Medulla oblongata (tissue), 1 donor: ENCODE results near the gene RASGEF1C.
A peak's percentile ranks its signal among the peaks of the same experiment; 100 is the strongest.

Experiments used
- DNase-seq: peaks from one replicate; pipeline ENCODE4 v3.0.0-alpha.2; 2015; ENCODE audit errors: extremely low spot score

The RASGEF1C gene

DNA sequence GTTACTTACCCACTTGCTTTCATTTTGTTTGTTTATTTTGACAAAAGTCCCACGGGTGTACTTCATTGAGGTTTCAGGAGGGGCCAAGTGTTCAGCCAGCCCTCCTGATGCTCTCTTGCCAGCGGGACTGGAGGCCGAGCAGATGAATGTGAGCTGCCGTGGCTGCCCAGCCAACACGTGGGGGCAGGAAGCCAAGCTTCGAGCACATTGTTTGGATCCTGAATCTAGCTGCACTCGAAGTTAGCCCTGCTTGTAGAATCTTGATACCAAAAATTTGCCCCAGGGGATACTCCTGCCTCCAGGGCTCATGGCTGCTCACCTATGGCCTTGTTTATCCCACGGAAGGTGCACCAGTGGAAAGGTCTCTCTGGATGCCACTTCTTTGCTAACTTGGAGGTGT, 49.3 kb downstream of the RASGEF1C start:
- DNase-seq, result no peak

DNA sequence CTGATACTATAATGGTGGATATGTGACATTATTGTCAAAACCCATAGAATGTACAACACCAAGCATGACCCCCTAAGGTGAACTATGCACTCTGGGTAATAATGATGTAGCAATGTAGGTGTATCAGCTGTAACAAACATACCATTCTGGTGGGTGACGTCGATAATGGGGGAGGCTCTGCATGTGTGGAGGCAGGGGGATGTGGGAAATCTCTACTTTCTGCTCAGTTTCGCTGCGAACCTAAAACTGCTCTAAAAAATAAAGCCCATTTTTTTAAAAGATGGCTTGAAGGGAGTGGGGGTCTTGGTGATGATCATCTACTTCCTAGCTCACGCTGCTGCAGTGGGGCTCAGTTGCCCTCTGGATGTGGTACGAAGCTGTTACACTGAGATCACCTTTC, 51.1 kb downstream of the RASGEF1C start:
- no peak for DNase-seq

DNA sequence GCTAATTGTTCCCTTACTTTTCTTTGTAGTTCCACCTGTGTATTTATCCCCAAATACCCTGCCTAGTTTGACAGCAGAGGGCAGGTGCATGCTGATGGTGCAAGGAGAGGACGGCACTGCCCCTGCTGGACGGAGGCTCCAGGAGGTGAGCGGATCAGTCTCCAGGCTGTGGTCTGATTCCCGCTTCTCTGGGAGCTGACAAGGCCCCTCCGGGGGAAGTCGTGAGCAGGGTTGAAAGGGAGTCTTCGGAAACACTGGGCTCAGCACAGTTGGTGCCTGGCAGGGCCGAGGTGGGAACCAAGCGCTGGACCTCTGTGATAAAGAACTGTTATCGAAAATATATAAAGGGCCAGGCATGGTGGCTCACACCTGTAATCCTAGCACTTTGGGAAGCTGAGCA, 52.9 kb downstream of the RASGEF1C start:
- no peak for DNase-seq

DNA sequence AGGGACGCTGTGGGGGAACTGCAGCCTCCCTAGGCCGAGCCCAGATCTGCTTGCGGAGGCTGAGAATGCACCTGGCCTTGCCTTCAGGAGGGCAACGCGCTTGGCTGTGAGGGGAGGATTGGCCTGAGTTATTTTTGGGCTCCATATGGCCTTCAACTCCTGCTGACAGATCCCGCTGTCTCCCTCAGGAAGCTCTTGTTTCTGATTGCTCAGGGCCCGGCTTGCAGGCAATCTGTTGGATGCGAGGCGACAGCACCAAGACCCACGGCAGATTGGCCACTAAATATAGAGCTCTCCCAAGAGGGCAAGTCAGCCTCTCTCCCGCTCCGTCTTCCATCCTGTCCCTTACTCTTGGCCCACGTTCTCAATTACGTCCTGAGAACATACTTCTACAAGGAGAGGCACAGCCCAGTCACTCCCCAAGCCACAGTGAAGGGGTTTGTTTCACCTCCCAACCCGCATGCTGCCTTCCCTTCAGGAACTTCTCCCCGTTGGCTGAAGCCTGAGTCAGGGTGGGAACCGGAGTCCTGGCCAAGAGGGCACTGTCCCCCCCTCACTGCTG, 53.6 kb downstream of the RASGEF1C start:
- no peak for DNase-seq

DNA sequence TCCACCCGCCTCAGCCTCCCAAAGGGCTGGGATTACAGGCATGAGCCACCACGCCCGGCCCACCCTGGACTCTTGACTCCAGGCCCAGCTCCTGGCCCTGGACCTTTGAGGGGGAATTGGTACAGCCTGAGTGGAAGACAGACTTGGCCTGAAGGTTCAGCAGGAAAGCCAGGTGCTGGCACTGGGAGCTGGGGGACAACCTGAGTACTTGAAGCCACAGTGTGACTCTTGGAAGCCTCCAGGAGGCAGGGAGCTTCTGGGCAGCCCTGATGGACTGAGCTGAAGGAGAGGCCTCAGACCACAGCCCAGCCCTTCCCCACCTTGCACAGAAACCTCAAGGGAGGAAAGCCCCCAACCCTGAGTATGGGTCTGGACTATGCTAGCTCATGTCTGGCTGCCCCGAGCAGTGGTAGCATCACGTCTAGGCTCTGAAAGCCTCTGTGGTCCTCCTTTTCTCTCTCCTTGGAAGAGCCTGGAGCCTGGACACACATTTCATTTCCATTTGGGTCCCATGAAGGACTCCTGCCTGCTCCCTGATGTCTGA, 54.1 kb downstream of the RASGEF1C start:
- DNase-seq, result no peak

DNA sequence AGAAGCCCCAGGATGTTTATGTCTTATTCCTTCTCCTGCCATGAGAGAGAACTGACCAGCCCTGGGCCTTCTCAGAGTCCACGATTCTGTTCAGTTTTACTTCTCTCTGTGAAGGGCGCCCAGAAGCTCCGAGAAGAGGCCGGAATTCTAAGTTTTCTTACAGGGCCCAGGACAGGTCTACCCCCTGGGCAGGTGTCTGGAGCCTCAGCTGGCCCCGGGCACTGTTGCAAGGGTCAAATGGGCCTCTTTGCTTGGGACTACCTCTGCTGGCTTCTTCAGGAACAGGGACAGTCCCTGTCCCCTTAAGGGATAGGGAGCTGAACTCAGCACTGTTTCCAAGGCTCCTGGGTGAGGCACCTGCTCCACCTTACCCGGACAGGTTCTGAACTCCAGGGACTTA, 55.0 kb downstream of the RASGEF1C start:
- no peak for DNase-seq

DNA sequence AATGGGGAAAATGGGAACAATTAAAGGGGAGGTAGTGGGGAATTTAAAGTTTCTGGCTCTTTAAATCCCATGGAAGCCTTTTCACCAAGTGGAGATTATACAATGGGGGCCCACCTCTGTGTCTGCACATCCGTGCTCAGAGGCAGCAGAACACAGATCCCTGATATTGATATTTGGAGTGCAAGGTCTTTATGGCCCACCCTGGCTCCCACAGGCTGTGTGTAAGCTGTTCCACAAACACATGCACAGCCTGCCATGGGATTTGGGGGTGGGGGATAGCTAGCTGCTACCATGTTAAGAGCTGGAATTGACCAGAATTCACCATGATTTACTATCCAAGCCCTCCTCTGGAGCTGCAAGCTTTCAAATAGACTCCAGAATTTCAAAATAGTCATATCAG, 55.9 kb downstream of the RASGEF1C start:
- no peak for DNase-seq

DNA sequence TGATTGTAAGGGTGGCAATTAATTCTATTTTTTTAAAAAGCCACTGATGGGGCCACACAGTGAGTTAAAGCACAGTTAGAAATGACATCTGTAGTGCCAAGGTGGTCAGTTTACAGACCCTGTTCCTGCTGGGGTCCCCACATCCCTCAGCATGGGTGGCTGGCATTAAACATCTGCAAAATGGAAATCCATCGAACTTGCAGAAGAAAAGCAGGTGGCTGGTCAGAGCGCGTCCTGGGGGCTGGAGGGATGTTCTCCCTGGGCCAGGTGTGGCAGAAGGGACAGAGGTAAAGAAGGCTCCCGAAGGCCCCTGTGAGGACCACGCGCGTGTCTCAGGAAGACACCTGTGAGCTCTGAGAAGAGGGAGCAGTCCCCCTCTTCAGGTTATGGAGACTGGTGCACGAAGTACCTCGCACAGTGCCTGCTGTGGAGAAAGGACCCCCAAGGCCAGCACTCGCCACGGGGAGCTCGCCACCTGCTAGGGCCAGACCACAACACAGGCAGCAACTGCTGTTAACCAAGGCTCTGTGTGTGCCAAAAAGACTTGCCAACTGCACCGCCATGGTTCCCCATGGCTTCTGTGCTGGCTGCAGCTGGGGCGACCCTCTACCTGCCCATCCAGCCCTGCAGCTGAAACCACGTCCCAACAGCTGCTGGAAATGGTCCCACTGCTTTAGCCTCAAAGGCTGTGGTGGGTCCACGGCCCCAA, 65.2 kb downstream of the RASGEF1C start:
- DNase-seq, result no peak

DNA sequence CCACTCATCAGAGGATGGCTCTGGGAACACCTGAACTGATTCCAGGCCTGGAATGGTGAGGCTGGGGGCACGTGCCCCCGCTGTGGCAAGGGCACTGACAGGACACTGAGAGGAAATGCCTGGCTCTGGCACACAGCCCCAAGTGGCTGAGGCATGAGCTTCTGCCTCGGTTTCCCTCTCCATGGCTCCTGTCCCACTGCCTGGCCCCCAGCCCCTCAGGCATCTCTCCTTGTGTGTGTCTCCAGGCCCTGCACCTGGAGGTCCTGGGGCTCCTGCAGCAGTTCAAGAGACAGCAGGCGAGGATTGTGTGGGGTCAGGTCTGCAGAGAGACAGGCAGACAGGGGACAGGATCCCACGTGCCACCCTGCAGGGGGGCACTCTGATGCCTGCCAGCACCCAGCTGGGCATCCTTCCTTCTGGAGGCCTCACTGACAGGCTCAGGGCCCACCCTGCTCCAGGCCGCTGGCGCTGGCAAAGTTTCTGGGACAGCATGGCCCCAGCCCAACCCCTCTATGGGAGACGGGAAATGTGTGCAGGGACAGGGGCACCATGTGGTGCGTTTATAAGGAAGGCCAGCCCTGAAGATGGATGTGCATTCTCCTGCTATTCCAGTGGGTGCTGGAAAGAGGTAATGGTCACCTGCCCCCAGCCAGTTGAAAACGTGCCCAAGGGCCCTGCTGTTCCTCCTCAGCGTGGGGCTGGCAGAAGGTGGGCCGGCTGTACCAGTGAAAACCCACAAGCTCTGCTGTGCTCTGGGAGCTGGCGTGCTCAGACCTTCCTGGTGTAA, 66.0 kb downstream of the RASGEF1C start:
- DNase-seq, result no peak

DNA sequence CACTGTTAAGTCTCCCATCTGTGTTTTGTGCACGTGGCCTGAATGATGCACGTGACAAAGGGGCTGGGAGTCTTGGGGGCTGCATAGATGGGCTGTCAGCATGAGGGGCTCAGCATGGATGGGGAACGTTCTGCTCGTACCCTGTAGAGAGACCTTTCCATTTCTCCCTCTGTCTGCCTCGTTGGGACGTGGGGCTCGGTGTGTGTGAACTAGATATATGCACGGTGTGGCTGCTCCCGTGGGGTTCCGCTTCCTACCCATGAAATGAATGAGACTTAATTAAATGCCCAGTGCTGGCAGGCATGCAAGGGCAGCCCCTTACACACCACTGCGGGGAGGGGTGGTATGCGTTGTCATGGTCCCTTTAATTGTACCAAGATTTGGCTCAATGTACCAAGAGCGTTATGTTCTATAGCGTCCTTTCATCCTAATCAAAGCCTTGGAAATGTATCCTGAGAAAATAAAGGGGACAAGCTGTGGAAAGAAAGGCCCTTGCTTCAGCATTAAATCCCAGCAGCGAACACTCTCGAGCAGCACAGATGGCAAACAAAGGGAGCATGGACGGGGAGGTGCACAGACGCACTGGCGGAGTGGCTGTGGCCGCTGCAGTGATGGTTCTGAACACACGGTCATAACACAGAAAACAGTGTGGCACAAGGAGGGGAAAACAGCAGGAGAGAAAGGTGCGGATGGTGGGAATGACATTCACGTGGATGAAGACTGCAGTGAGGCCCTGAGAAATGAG, 66.8 kb downstream of the RASGEF1C start:
- DNase-seq, result peak; percentile 48

DNA sequence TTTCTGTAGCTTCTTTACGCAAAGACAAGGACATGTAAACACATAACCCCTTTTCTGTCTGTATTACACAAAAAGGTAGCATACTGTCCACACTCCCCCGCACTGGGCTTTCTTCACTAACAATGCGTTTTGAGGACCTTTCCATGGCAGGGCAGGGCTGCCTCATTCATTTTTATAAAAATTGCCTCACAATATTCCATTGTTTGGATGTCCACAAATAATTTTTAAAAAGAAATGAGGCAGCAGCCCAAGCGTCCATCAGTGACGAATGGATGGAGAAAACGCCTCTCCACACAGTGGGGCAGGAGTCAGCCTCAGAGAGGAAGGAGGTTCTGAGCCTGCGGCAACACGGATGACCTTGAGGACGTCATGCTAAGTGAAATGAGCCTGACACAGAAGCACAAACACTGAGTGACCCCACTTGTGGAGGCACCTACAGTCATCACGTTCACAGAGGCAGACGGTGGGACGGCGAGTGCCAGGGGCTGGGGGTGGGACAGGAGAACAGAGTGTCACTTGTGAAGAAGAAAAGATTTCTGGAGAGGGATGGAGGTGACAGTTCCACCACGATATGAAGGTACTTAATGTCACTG, 67.8 kb downstream of the RASGEF1C start:
- no peak for DNase-seq

DNA sequence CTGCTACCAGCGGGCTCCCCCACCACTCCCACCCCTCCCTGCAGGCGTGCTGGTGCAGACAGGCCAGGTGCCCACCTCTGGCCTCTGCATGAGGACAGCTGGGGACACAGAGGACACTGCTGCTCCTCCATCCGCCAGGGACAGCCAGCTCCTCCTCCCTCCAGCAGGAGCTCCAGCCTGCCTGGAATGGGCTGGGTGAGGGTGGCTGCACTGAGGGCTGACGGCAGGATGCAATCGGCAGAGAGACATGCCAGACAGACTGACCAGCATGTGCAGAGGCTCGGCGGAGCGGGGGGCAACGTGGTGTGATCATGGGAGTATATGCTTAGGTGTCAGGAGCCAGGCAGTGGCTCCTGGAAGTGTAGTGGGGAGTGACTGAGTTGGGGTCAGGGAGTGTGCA, 68.4 kb downstream of the RASGEF1C start:
- no peak for DNase-seq

DNA sequence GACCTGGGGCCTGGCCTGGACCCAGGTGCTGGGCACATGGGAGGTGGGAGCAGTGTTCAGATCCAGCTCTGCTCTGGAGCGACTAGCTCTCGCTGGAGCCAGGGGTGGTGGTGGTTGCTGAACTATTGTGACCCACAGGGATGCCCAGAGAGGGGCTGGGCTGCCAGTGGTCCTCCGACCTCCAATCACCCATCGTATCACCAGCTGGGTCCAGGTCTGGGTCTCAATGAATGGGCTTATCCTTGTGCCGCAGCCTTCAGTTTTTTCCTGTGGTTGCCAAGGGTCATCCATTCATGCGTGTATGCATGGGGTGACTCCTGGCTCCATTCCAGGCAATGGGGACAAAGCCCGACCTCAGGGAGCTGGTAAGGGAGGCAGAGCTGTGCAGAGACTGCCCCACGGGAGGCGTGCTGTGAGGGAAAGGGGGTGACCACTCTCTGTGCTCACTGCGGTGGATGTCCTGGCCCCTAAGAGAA, 68.9 kb downstream of the RASGEF1C start:
- no peak for DNase-seq

DNA sequence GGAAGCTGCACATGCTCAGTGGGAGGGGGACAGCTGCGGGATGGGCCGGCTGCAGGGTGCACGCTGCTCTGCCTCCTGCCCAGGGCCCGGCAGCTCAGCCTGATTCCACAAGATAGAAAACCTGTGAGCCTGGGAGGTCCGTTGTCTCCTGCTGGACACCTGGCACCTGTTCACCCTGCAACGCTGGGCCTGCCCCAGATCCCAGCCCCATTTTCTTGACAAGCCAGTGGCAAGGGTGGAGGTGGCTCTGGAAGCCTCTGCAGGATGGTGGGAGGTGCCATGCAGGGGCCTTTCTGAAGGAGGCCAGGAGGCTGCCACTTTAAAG, 69.3 kb downstream of the RASGEF1C start:
- DNase-seq, result no peak

DNA sequence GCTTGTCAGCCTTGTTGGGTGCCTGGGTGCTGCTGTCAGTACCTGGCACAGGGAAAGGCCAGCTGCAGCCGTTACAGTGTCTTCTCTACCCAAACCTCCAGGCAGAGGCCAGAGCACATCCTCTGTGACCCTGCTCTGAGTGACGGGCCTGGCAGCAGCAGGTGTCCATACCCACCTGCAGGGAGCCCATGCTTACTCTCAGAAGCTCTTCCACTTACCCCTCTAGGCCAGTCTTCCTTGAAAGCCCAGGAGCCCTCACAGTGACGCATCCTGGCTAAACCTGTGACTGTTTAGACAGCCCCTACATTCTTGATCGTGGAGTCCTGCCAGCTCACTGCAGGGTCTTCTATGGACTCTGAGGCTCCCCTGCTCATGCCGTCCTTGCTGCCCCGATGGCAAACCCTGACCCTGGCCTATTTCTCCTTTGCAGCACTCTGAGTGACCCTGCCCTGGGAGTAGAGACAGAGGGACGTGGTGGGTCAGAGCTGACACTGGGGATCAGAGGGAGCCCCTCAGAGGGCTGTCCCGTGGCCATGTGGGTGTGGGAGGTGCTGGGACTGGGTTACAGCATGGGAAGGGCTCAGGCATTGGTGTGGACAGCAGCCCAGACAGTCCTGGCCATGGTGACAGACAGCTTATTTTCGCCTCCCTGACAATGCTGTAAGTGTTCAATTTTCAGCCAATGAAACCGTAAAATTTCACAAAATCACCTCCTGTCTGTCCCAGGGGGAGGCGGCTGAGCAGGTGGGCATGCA, 69.9 kb downstream of the RASGEF1C start:
- DNase-seq, result no peak

DNA sequence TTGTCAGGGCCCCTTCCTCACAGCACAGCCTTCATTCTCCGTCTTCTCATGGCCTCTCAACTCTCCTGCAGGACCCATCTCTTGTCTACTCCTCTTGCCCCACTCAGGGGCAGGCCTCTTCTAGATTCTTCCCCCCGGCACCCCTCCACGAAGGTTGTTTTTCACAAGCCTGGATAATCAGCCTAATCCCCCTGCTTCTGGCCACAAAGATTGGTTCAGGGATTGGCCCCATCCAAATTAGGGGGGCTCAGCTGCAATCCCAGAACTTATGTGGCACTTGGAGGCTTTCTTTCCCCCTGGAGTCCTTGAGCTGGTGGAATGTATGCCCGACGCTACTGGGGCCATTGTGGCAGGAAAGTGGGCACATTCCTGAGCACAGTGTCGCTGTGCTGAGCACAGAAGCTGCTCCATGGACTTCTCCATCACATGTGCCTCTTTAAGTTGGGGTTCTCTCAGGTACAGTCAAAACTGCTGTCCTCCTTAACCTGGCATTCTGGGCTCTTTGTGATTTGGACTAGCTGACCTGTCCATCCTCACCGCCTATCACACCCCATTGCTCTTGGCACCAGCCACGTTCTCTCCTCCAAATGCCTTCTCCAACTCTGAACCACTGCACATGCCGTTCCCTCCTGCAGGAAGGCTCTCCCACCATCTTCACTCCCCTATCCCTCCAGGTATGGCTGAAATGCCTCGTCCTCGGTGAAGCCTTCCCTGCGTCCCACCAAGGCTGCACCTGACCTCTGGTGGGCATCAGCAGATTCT, 70.6 kb downstream of the RASGEF1C start:
- no peak for DNase-seq

DNA sequence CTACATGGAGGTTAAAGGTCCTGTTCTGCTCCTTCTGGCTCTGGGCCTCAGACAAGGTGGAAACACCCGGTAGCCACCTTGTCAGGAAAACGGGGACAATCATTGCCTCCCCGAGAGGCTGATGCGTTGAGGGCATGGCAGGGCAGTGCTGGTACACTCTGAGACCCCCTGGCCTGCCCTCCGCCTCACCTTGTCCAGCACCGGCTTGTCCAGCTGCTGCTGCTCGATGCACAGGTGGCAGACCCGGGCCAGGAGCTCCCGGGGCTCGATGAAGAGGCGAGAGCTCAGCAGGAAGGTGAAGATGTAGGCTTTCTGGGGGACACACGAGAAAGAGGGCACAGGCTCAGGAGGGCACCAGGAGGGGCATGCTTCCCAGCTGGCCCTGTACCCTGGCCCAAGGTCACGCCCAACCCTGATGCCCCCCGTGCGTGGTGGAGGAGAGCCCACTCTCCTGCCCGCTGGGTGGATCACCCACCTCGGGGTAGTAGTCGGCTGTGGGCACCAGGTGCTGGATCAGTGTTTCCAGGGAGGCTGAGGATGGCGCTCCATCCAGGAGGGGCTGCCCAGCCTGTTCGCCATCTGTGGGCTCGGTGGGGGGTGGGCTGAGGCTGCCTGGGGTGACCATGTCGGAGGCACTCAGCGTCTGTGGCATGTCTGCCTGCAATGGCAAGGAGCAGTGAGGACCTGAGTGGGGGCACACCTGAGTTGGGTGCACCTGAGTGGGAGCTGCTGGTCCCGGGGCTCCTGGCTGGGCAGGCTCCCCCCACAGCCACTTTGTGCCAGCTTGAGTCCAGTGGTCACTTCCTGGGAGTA, 71.4 kb downstream of the RASGEF1C start:
- no peak for DNase-seq

DNA sequence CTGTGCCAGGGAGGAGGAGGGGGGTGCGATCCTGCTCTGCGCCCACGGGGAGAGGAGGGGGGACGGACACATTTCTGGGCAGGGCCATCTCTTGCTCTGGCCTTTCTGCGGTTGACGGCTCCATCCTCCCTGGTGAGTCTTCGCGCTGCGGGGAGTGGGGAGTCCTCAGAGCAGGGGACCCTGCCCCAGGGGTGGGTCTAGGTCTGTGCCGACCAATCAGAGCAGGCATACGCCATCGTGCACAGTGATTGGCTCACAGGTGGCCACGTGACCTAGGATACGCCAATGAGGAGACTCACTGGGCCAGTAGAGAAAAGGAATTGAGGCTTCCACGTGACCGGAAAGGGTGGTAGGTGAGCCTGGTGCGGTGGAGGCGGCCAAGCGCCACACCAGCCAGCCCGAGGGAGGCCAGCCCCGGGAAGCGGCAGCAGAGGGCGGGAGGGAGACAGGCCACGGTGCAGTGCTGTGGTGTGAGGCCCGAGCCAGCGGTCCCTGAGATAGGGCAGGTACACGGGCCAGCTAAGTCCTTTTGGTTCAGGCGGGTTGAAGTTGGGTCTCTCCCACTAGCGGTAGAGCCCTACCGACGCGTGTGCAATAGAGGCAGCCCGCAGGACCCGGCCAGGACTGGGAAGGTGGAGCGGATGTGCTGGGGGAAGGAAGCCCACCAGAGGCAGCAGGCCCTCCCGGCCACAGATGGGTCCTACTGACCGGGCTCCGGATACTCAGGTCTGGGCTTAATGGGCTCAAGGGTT, 72.2 kb downstream of the RASGEF1C start:
- DNase-seq, result no peak
